Inflammatory macrophage (primary cell): ENCODE measurements around the gene CCT5.
A peak's percentile ranks its signal among the peaks of the same experiment; 100 is the strongest.

Experiments
- DNase-seq, 2 donors: peaks; one replicate each; pipeline ENCODE4 v3.0.0-alpha.2; 2020 to 2022
- total RNA-seq, 18 experiments: gene quantifications; one replicate each; lab custom pipeline; 2026; ENCODE audit warnings: mixed read lengths in 6 of 18, inconsistent platforms in 2 of 18; lab: John Stamatoyannopoulos, UW

CCT5 gene
- 148 to 356 (median 279) reads per million in 18 experiments for total RNA-seq

GRCh38 chr5:10249948-10250805 lies at the start of gene CCT5:
Gene CCT5 (plus strand): TSS chr5:10250280. CDS start chr5:10250341, 61 bp downstream.
- peak; percentile 97 to 98 for DNase-seq

DNA sequence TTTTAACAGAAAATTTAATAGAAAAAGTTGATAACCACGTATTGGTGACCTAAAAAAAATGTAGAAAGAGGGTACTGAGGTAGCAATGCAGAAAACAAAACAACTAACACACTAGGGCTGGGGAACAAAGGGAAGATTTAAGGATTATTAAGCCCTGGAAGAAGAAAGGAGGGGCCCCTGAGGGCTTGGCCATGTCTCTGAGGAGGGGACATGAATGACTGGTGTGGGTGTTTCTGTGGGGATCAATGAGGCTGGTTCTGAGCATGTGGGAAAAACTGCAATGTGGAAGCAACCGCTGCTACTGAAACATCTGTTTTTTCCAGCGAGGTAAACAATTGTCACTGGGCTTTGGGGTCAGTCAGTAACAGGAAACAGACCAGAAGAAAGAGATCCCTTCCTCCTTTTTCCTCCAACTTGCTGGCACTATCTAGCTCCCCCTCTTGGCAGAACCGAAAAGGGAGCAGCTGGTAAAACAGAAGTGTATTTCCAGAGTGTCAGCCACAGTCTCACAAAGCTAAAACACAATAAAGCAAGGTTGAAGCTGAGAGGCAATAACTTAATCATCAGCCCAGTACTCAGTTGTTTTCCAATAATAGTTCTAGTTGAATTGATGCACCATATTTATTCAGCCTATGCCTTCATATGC lies 48.7 kb upstream of the CCT5 start:
- peak; percentile 17 to 19 for DNase-seq

- no peak for DNase-seq
Observed at GRCh38 chr5:10202089-10202910, 47.8 kb upstream of the CCT5 start.

- DNase-seq = no peak
Observed at GRCh38 chr5:10209004-10209403, 41.1 kb upstream of the CCT5 start.

- no peak for DNase-seq
Observed at GRCh38 chr5:10213316-10213715, 36.8 kb upstream of the CCT5 start.

DNA sequence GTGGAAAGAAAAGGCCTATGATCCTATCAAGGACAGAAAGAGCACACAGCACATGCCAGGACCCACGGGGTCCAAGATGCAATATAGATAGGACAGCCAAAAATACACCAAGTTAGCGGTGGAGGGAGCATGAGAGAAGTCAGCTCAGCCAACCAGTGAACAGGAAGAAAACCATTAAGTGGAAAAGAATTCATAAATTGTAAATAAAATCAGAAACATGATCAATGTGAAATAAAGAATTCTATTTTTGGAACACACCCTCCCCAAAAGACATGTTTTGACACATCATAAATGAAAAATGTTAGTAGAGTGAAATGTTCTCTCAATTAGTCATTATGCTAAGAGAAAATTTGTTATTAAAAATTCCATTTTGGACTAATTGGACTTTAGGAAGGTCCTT lies 36.0 kb upstream of the CCT5 start:
- no peak for DNase-seq

GRCh38 chr5:10215366-10215765 lies 34.7 kb upstream of the CCT5 start:
- DNase-seq = no peak

DNA sequence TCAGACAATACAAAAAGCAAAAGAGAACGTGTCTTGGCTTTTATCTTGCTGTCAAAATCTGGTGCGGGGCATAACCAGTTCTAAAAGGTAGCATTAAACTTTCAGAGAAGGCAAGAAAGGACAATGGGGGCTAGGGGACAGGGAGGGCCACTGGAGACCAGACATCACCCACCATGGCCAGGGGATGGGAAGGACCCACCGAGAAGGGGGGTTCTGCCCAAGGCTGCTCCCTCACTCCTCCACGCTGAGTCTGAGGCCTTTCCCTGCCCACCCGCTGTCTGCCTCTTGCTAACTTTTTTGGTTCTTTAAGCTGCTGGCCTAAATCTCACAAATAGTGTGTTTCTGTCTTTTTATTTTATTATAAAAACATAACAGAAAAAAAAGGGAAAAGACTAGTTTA lies 34.0 kb upstream of the CCT5 start:
- DNase-seq = no peak

- DNase-seq = no peak
Observed at GRCh38 chr5:10218658-10219057, 31.4 kb upstream of the CCT5 start.

DNA sequence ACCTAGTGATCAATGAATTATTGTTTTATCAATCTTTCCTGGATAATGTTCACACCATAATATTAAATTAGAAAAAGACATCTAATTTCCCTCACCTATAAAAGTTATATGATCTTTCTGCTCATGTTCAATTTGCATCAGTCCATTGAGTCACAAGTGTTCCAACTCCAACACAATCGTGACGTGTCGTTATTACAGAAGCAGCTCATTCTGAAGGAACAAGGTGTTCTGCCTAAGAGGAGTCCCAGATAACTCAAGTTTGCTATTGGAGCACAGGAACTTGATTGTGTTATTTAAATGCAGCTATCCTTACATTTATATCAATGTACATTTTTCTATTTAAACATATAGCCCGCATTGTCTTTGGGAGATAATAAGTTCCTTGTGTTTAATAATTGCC lies 31.0 kb upstream of the CCT5 start:
- no peak for DNase-seq

- no peak for DNase-seq
Observed at GRCh38 chr5:10220248-10220647, 29.8 kb upstream of the CCT5 start.

DNA sequence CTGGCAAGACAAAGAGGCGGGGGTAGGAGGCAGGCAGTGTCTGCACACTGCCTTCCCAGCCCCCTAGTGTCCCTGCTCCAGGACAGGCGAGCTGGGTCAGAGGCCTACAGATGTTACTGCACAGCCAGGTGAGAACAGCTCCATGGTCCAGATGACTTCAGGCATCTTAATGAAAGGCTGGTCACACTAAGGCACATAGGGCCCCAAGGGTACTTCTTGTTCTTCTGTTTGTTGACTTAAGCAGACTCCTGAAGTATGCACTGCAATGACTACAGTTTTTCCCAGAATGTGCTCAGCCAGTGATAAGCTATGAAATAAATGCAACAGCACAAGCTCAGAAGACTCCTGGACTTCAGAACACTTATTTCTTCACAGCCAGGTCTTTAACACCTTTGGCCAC lies 27.8 kb upstream of the CCT5 start:
- no peak for DNase-seq

DNA sequence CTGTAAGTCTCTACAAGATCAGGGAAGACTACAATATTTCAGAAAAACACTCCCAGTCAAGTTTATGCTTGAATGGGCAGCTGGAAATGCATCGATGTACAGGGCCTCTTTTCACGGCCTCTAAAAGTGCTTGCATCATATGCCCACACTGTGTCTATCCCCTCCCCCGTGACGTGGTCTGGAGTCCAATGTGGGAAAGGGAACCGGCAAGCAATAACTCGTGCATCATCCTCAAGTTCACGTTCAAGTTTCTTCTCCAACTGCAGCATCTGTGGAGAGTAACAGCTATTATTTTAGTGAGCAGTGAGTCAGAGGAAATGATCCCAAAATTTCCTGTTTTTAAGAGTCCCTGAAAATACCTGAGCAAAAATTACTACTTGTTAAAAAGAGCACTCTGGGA lies 22.7 kb upstream of the CCT5 start:
- no peak for DNase-seq

GRCh38 chr5:10228288-10228687 lies 21.8 kb upstream of the CCT5 start:
- DNase-seq = no peak

GRCh38 chr5:10229306-10230048 lies 20.6 kb upstream of the CCT5 start:
- no peak for DNase-seq

GRCh38 chr5:10232386-10232785 lies 17.7 kb upstream of the CCT5 start:
- no peak for DNase-seq

- DNase-seq = no peak
Observed at GRCh38 chr5:10233011-10233410, 17.1 kb upstream of the CCT5 start.

- DNase-seq = no peak
Observed at GRCh38 chr5:10233505-10233904, 16.6 kb upstream of the CCT5 start.

- no peak for DNase-seq
Observed at GRCh38 chr5:10235350-10235749, 14.7 kb upstream of the CCT5 start.

GRCh38 chr5:10243660-10244240 lies 6.3 kb upstream of the CCT5 start:
- DNase-seq = no peak

DNA sequence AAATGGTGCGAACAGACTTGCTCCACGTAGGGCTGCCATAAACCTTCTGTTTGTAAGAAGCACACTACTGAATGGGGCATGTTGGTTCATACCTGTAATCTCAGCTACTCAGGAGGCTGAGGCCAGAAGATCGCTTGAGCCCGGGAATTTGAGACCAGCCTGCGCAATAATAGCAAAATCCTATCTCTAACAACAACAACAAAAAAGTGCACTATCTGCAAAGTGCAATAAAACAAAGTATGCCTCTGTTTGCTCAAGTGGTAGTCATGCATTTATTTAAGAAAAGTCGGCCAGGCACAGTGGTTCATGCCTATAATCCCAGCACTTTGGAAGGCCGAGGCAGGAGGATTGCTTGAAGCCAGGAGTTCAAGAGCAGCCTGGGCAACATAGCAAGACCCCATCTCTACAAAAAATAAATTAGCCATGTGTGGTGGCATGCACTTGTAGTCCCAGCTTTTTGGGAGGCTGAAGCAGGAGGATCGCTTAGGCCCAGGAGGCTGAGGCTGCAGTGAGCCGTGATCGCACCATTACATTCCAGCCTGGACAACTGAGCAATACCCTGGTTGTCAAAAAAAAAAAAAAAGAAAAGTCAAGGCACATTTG lies 5.6 kb upstream of the CCT5 start:
- no peak for DNase-seq

- no peak for DNase-seq
Observed at GRCh38 chr5:10246761-10247160, 3.3 kb upstream of the CCT5 start.
